Gastroesophageal sphincter (tissue), 3 donors: ENCODE results near the gene YPEL1.

ENCODE experiments used
- POLR2AphosphoS5 ChIP-seq: sonication (generic); formaldehyde crosslinking; IDR thresholded peaks from one replicate; pipeline ENCODE4 v1.6.1; 2017; ENCODE audit warnings: antibody characterized with exemption
- TF ChIP-seq, protein P1 (sequence below), 4 experiments: fragments of 200-600 bp in 2 of 4; fragments of 450-650 bp in 2 of 4; sonication (generic) in 1 of 4; IDR thresholded peaks; one replicate each; pipeline ENCODE4 v1.5.1; 2017 to 2019; ENCODE audit warnings: antibody characterized with exemption in 4 of 4, mild to moderate bottlenecking in 2 of 4, moderate library complexity in 2 of 4

DNA sequence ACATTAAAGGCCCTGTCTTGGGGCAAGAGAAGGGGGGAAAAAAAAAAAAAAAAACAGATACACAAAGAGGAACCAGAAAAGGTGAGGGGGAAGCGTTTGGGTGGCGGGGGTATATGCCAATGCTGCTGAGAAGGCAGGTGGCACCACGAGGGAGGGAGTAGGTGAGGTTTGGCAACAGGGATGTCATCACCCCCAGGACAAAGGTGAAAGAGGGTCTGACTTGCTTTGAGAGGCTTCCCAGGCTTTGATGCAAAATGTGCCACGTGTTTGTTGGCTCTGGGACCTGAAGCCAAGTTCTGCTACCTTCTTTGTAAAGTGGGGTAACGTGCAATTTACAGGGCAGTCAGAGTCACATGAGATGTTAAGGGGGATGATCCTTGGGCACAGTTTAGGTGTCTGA, 4.1 kb downstream of the YPEL1 start:
- TF ChIP-seq POLR2AphosphoS5 = no peak
- TF ChIP-seq, protein P1, sequence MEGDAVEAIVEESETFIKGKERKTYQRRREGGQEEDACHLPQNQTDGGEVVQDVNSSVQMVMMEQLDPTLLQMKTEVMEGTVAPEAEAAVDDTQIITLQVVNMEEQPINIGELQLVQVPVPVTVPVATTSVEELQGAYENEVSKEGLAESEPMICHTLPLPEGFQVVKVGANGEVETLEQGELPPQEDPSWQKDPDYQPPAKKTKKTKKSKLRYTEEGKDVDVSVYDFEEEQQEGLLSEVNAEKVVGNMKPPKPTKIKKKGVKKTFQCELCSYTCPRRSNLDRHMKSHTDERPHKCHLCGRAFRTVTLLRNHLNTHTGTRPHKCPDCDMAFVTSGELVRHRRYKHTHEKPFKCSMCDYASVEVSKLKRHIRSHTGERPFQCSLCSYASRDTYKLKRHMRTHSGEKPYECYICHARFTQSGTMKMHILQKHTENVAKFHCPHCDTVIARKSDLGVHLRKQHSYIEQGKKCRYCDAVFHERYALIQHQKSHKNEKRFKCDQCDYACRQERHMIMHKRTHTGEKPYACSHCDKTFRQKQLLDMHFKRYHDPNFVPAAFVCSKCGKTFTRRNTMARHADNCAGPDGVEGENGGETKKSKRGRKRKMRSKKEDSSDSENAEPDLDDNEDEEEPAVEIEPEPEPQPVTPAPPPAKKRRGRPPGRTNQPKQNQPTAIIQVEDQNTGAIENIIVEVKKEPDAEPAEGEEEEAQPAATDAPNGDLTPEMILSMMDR (IDR thresholded peaks at IDR 0.05) = no peak
